DMS153 treated with DMSO at 0.1 percent for 48 hours (cell line): Measurements from ENCODE around the gene NR4A3.
"Not testable (repeated sequence)": the region's sequence is repeated elsewhere in the genome, so short reads cannot be mapped to it uniquely, and the experiment has no call there.

Source experiments
- DNase-seq: peaks from one replicate; lab custom pipeline; 2025; ENCODE audit not compliant: unreplicated experiment; lab: John Stamatoyannopoulos, UW

Gene NR4A3

GRCh38 chr9:99821396-99822108 is at the start of gene NR4A3:
Gene NR4A3 (plus strand): TSS chr9:99821885. CDS start chr9:99828043, 6,158 bp downstream.
- peak; percentile 67 for DNase-seq

GRCh38 chr9:99773468-99774138 is 48.1 kb upstream of the NR4A3 start:
- peak; percentile 3 for DNase-seq

GRCh38 chr9:99778308-99778707 is 43.4 kb upstream of the NR4A3 start:
- DNase-seq = no peak

- no peak for DNase-seq
Measured at GRCh38 chr9:99778836-99779235, 42.8 kb upstream of the NR4A3 start.

- no peak for DNase-seq
Measured at GRCh38 chr9:99779277-99779676, 42.4 kb upstream of the NR4A3 start.

GRCh38 chr9:99782349-99782748 is 39.3 kb upstream of the NR4A3 start:
- not testable (repeated sequence) for DNase-seq

GRCh38 chr9:99782962-99783718 is 38.5 kb upstream of the NR4A3 start:
- DNase-seq = no peak

GRCh38 chr9:99783799-99784198 is 37.9 kb upstream of the NR4A3 start:
- no peak for DNase-seq

GRCh38 chr9:99785010-99785590 is 36.6 kb upstream of the NR4A3 start:
- no peak for DNase-seq

- DNase-seq = no peak
Measured at GRCh38 chr9:99787556-99787955, 34.1 kb upstream of the NR4A3 start.

- DNase-seq = no peak
Measured at GRCh38 chr9:99793528-99793927, 28.2 kb upstream of the NR4A3 start.

GRCh38 chr9:99796231-99796630 is 25.5 kb upstream of the NR4A3 start:
- DNase-seq = no peak

- DNase-seq = no peak
Measured at GRCh38 chr9:99801775-99802174, 19.9 kb upstream of the NR4A3 start.

- no peak for DNase-seq
Measured at GRCh38 chr9:99803694-99804093, 18.0 kb upstream of the NR4A3 start.

- DNase-seq = no peak
Measured at GRCh38 chr9:99807276-99807852, 14.3 kb upstream of the NR4A3 start.

GRCh38 chr9:99807956-99808355 is 13.7 kb upstream of the NR4A3 start:
- DNase-seq = no peak

GRCh38 chr9:99808454-99808853 is 13.2 kb upstream of the NR4A3 start:
- no peak for DNase-seq

GRCh38 chr9:99809586-99810319 is 11.9 kb upstream of the NR4A3 start:
- DNase-seq = no peak

- DNase-seq = no peak
Measured at GRCh38 chr9:99811172-99811571, 10.5 kb upstream of the NR4A3 start.

GRCh38 chr9:99811598-99812383 is 9.9 kb upstream of the NR4A3 start:
- DNase-seq = no peak
